ENCODE measurements around the gene NOC4L.
"Not testable (repeated sequence)": the region's sequence is repeated elsewhere in the genome, so short reads cannot be mapped to it uniquely, and the experiment has no call there.

The NOC4L gene

GRCh38 chr12:132146772-132147422 lies 2.6 kb downstream of the NOC4L start:
- TF ChIP-seq CTCF (IDR thresholded peaks at IDR 0.05; ENCODE audit: extremely low read depth, insufficient read depth, missing control alignments): no peak
- in situ Hi-C loops (cut with MboI; ENCODE audit: low pct_unique_long_range_greater_than_20kb, low sequenced_read_pairs, unreplicated experiment): no loop called here
- no peak for DNase-seq (ENCODE audit: low spot score)

- TF ChIP-seq CTCF (IDR thresholded peaks at IDR 0.05; ENCODE audit: extremely low read depth, insufficient read depth, missing control alignments): no peak
- in situ Hi-C loops (cut with MboI; ENCODE audit: low pct_unique_long_range_greater_than_20kb, low sequenced_read_pairs, unreplicated experiment): no loop called here
- DNase-seq (ENCODE audit: low spot score): no peak
Observed at GRCh38 chr12:132147423-132148367, 3.4 kb downstream of the NOC4L start.

GRCh38 chr12:132148368-132149045 lies 4.2 kb downstream of the NOC4L start:
- TF ChIP-seq CTCF (IDR thresholded peaks at IDR 0.05; ENCODE audit: extremely low read depth, insufficient read depth, missing control alignments): no peak
- in situ Hi-C loops (cut with MboI; ENCODE audit: low pct_unique_long_range_greater_than_20kb, low sequenced_read_pairs, unreplicated experiment): no loop called here
- DNase-seq (ENCODE audit: low spot score): no peak

GRCh38 chr12:132149526-132149925 lies 5.3 kb downstream of the NOC4L start:
- DNase-seq (ENCODE audit: low spot score); in situ Hi-C loops (cut with MboI; ENCODE audit: low pct_unique_long_range_greater_than_20kb, low sequenced_read_pairs, unreplicated experiment): not testable (repeated sequence)

GRCh38 chr12:132150780-132151144 lies 6.5 kb downstream of the NOC4L start:
- TF ChIP-seq CTCF (IDR thresholded peaks at IDR 0.05; ENCODE audit: extremely low read depth, insufficient read depth, missing control alignments): no peak
- in situ Hi-C loops (cut with MboI; ENCODE audit: low pct_unique_long_range_greater_than_20kb, low sequenced_read_pairs, unreplicated experiment): no loop called here
- no peak for DNase-seq (ENCODE audit: low spot score)

- in situ Hi-C loops (cut with MboI; ENCODE audit: low pct_unique_long_range_greater_than_20kb, low sequenced_read_pairs, unreplicated experiment): no loop called here
- TF ChIP-seq CTCF (IDR thresholded peaks at IDR 0.05; ENCODE audit: extremely low read depth, insufficient read depth, missing control alignments): no peak
- no peak for DNase-seq (ENCODE audit: low spot score)
Observed at GRCh38 chr12:132151145-132151765, 7.0 kb downstream of the NOC4L start.
